H9 (cell line): ENCODE data around the gene PAQR4. TPM values are rescaled to one million over a fixed set of nuclear protein-coding genes. Genes with fewer than 3 reads are reported as not detected.
A peak's percentile ranks its signal among the peaks of the same experiment; 100 is the strongest.

ENCODE experiments used
- DNase-seq: peaks from one replicate; pipeline ENCODE4 v3.0.0-alpha.2; 2017
- H2AFZ ChIP-seq: one replicate; pipeline ENCODE4 v1.6.1; 2013; ENCODE audit warnings: mild to moderate bottlenecking, low read length, control low read depth, moderate library complexity
- H2AK5ac ChIP-seq: 2 replicates; pipeline ENCODE4 v1.6.1; 2013; ENCODE audit warnings: low read length, control low read depth, mixed read lengths; ENCODE audit not compliant: insufficient read length
- H2BK120ac ChIP-seq: one replicate; pipeline ENCODE4 v1.6.1; 2013; ENCODE audit warnings: low read depth, mild to moderate bottlenecking, low read length, control low read depth, inconsistent platforms; ENCODE audit not compliant: poor library complexity, severe bottlenecking
- H2BK12ac ChIP-seq: 2 replicates; pipeline ENCODE4 v1.6.1; 2013; ENCODE audit warnings: low read length, control low read depth, mixed read lengths, low read depth; ENCODE audit not compliant: insufficient read length
- H2BK15ac ChIP-seq: 2 replicates; pipeline ENCODE4 v1.6.1; 2013; ENCODE audit warnings: low read depth, low read length, control low read depth
- H2BK20ac ChIP-seq: one replicate; pipeline ENCODE4 v1.6.1; 2013; ENCODE audit warnings: low read depth, mild to moderate bottlenecking, low read length, control low read depth, inconsistent platforms; ENCODE audit not compliant: poor library complexity, severe bottlenecking
- H2BK5ac ChIP-seq: 2 replicates; pipeline ENCODE4 v1.6.1; 2013; ENCODE audit warnings: low read length, control low read depth, mixed read lengths; ENCODE audit not compliant: insufficient read length
- H3K14ac ChIP-seq: 2 replicates; pipeline ENCODE4 v1.6.1; 2013; ENCODE audit warnings: low read length, control low read depth; ENCODE audit not compliant: insufficient read depth
- H3K18ac ChIP-seq: 2 replicates; pipeline ENCODE4 v1.6.1; 2013; ENCODE audit warnings: low read depth, mild to moderate bottlenecking, mixed read lengths, low read length, control low read depth; ENCODE audit not compliant: insufficient read length
- H3K23ac ChIP-seq: 2 replicates; pipeline ENCODE4 v1.6.1; 2013; ENCODE audit warnings: low read length, control low read depth, mixed read lengths, low read depth; ENCODE audit not compliant: insufficient read length
- H3K23me2 ChIP-seq: 2 replicates; pipeline ENCODE4 v1.6.1; 2013; ENCODE audit warnings: low read depth, mild to moderate bottlenecking, mixed read lengths, low read length, control low read depth; ENCODE audit not compliant: insufficient read length, poor library complexity, severe bottlenecking
- H3K27ac ChIP-seq: 2 replicates; pipeline ENCODE4 v1.5.1; 2013; ENCODE audit warnings: low read length, control low read depth, mixed read lengths, low read depth; ENCODE audit not compliant: insufficient read length
- H3K27me3 ChIP-seq: 2 replicates; pipeline ENCODE4 v1.6.1; 2013; ENCODE audit warnings: low read length, control low read depth, inconsistent platforms; ENCODE audit not compliant: insufficient read depth
- H3K4ac ChIP-seq: 2 replicates; pipeline ENCODE4 v1.6.1; 2013; ENCODE audit warnings: low read depth, mild to moderate bottlenecking, control low read depth, inconsistent platforms, low read length, moderate library complexity
- H3K4me1 ChIP-seq: 2 replicates; pipeline ENCODE4 v1.6.1; 2013; ENCODE audit warnings: low read length, control low read depth, inconsistent platforms; ENCODE audit not compliant: insufficient read depth
- H3K4me2 ChIP-seq: 2 replicates; pipeline ENCODE4 v1.6.1; 2013; ENCODE audit warnings: low read length, control low read depth, mixed read lengths; ENCODE audit not compliant: insufficient read length, insufficient read depth
- H3K56ac ChIP-seq: 2 replicates; pipeline ENCODE4 v1.6.1; 2013; ENCODE audit warnings: low read depth, mild to moderate bottlenecking, mixed read lengths, low read length, control low read depth; ENCODE audit not compliant: insufficient read length
- H3K79me1 ChIP-seq: 2 replicates; pipeline ENCODE4 v1.6.1; 2013; ENCODE audit warnings: low read depth, mild to moderate bottlenecking, moderate library complexity, low read length, control low read depth, inconsistent platforms; ENCODE audit not compliant: insufficient read depth, poor library complexity, severe bottlenecking
- H3K79me2 ChIP-seq: 2 replicates; pipeline ENCODE4 v1.6.1; 2013; ENCODE audit warnings: low read length, control low read depth, inconsistent platforms; ENCODE audit not compliant: insufficient read depth
- H3K9ac ChIP-seq: 2 replicates; pipeline ENCODE4 v1.6.1; 2013; ENCODE audit warnings: low read length, control low read depth, mixed read lengths; ENCODE audit not compliant: insufficient read length; ENCODE audit errors: extremely low read depth
- H3K9me3 ChIP-seq: one replicate; pipeline ENCODE4 v1.6.1; 2013; ENCODE audit warnings: low read depth, low read length, inconsistent platforms; ENCODE audit not compliant: control insufficient read depth
- H3T11ph ChIP-seq: one replicate; pipeline ENCODE4 v1.6.1; 2013; ENCODE audit warnings: mild to moderate bottlenecking, low read length, control low read depth, inconsistent platforms
- H4K20me1 ChIP-seq: one replicate; pipeline ENCODE4 v1.6.1; 2013; ENCODE audit not compliant: control insufficient read depth, insufficient read length, insufficient read depth
- H4K5ac ChIP-seq: 2 replicates; pipeline ENCODE4 v1.6.1; 2013; ENCODE audit warnings: low read depth, mild to moderate bottlenecking, mixed read lengths, low read length, control low read depth; ENCODE audit not compliant: insufficient read length
- H4K8ac ChIP-seq: replicated peaks from 2 replicates; pipeline ENCODE4 v1.6.1; 2013; ENCODE audit warnings: low read length, control low read depth, mixed read lengths, low read depth; ENCODE audit not compliant: insufficient read length
- H4K91ac ChIP-seq: 2 replicates; pipeline ENCODE4 v1.6.1; 2013; ENCODE audit warnings: low read depth, mild to moderate bottlenecking, moderate library complexity, mixed read lengths, low read length, control low read depth; ENCODE audit not compliant: insufficient read length
- H3K27ac Mint-ChIP-seq, 3 experiments: 2 replicates in 2 of 3; 3 replicates in 1 of 3; pipeline ENCODE4 v1.8.0; 2020 to 2021; ENCODE audit warnings: mixed read lengths in 3 of 3, mild to moderate bottlenecking in 1 of 3, moderate library complexity in 1 of 3
- H3K27me3 Mint-ChIP-seq: 2 replicates; pipeline ENCODE4 v1.8.0; 2021; ENCODE audit warnings: low read depth, mild to moderate bottlenecking, moderate library complexity, mixed read lengths
- H3K36me3 Mint-ChIP-seq, 3 experiments: 2 replicates in 2 of 3; 3 replicates in 1 of 3; pipeline ENCODE4 v1.8.0; 2020 to 2021; ENCODE audit warnings: low read depth in 3 of 3, mixed read lengths in 3 of 3; ENCODE audit not compliant: insufficient read depth in 1 of 3
- H3K4me1 Mint-ChIP-seq, 2 experiments: 2 replicates each; pipeline ENCODE4 v1.8.0; 2020; ENCODE audit warnings: mixed read lengths in 2 of 2
- H3K4me3 Mint-ChIP-seq, 2 experiments: 2 replicates in 1 of 2; 3 replicates in 1 of 2; pipeline ENCODE4 v1.8.0; 2020 to 2021; ENCODE audit warnings: mild to moderate bottlenecking in 2 of 2, mixed read lengths in 2 of 2, moderate library complexity in 1 of 2
- H3K9me3 Mint-ChIP-seq, 2 experiments: 2 replicates in 1 of 2; 3 replicates in 1 of 2; pipeline ENCODE4 v1.8.0; 2020; ENCODE audit warnings: mild to moderate bottlenecking in 2 of 2, mixed read lengths in 2 of 2, moderate library complexity in 1 of 2
- CTCF ChIP-seq: fragments of 200-600 bp; sonication (generic); conservative IDR thresholded peaks from 3 replicates; pipeline ENCODE4 v1.8.0; 2021; ENCODE audit warnings: antibody characterized with exemption, mild to moderate bottlenecking
- WGBS: extraction: QIAGEN DNeasy Blood & Tissue Kit; methylation state at CpG from one replicate; pipeline ENCODE4 v1.1.7; 2013; ENCODE audit warnings: missing lambda C conversion rate, low lambda C conversion rate, mixed read lengths; ENCODE audit not compliant: insufficient read length; ENCODE audit errors: extremely low coverage; 5-methylcytosine and 5-hydroxymethylcytosine counted together
- total RNA-seq: library from RNA; stranded (reverse); gene quantifications from 2 replicates; pipeline ENCODE4 v1.2.1, GENCODE V29; 2021

The PAQR4 gene
- total RNA-seq, 1 experiment from 2014 or later: 32.1 TPM

GRCh38 chr16:2979669-2980226, 10.6 kb downstream of the PAQR4 start:
- Histone ChIP-seq H4K8ac (no peak overlapping the region), H3K23ac (no peak overlapping the region), H2BK15ac (no peak overlapping the region), H2BK5ac (no peak overlapping the region), H4K5ac (no peak overlapping the region), H3K27me3 (no peaks in the 10 kb centered on the region), H2AK5ac (no peak overlapping the region), H3K9me3 (no peaks in the 10 kb centered on the region), H4K20me1 (no peaks in the 10 kb centered on the region), H3K23me2 (peaks cover 9% of the 10 kb centered on the region), H3K4me2 (peak overlapping the region; percentile 28), H3K4ac (no peak overlapping the region), H3K4me1 (no peaks in the 10 kb centered on the region), H4K91ac (no peak overlapping the region), H3K14ac (no peak overlapping the region; the same call in 1 of the 2 replicates), H2BK20ac (no peak overlapping the region), H3K18ac (no peak overlapping the region), H3K79me1 (no peaks in the 10 kb centered on the region), H2BK12ac (no peak overlapping the region), H3K79me2 (no peaks in the 10 kb centered on the region; the same call in 1 of the 2 replicates), H3K27ac (no peak overlapping the region), H3T11ph (no peak overlapping the region), H2AFZ (no peak overlapping the region), H3K9ac (peak overlapping the region; percentile 50), H3K56ac (no peak overlapping the region), H2BK120ac (no peak overlapping the region)
- H3K9me3 Mint-ChIP-seq: no peaks in the 10 kb centered on the region
- peaks cover 26 to 31% of the 10 kb centered on the region in 2 experiments for H3K4me1 Mint-ChIP-seq
- peaks cover 7 to 33% (median 24%) of the 10 kb centered on the region in 3 experiments; a peak in 6 of 7 replicates for H3K36me3 Mint-ChIP-seq
- WGBS: no CpG with 5 or more reads among the region's 43 CpGs
- no peak for TF ChIP-seq CTCF
- peak overlapping the region in 2 of 3 experiments; percentile 14 to 85; a peak in 3 of 7 replicates for H3K27ac Mint-ChIP-seq
- peak overlapping the region; percentile 87 to 90 for H3K4me3 Mint-ChIP-seq
- H3K27me3 Mint-ChIP-seq: peaks cover 3% of the 10 kb centered on the region
- DNase-seq: no peak
